KOPT-K1 (cell line): Measurements from ENCODE around the gene IRX1.

ENCODE experiments used
- H3K27ac ChIP-seq: fragments of 200-600 bp; sonication (generic); 2 replicates; pipeline ENCODE4 v1.5.1; 2016; ENCODE audit warnings: antibody characterized with exemption, mild to moderate bottlenecking, low read depth, low read length; ENCODE audit not compliant: poor library complexity, severe bottlenecking
- H3K36me3 ChIP-seq: fragments of 200-600 bp; sonication (generic); 2 replicates; pipeline ENCODE4 v1.5.1; 2017; ENCODE audit warnings: antibody characterized with exemption, mild to moderate bottlenecking, low read length, moderate library complexity; ENCODE audit not compliant: insufficient read depth
- H3K9me3 ChIP-seq: fragments of 200-600 bp; sonication (generic); 2 replicates; pipeline ENCODE4 v1.5.1; 2017; ENCODE audit warnings: antibody characterized with exemption, low read length, mild to moderate bottlenecking; ENCODE audit not compliant: insufficient read depth, poor library complexity, severe bottlenecking

IRX1 gene

DNA sequence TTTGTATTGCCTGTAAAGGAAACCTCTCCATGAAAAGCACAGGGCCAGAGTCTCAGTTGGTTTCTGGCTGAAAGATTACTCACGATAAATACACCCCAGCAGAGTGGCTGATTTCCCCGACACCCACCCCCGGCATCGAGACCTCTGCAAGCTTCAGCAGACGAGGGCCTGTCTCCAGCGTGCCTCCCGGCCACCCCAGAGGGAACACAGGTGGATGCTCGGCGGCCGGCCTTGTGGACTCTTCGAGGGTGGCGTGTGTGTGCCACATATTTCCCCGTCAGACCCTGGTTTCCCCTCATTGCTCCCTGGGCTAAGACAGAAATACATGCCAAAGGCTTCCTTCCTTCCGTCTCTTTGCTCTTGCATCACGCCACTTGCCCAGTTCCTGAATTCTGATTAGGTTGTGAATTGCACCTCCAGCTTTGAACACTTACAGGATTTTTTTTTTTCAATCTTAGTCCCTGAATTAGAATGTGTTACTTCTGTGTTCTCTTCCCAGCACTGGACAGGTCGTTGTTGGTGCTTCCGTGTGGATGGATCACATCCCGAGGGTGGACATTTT is 13.6 kb downstream of the IRX1 start:
- Histone ChIP-seq H3K36me3 (no peaks in the 10 kb centered on the region), H3K9me3 (peaks cover 28% of the 10 kb centered on the region), H3K27ac (no peak overlapping the region)

DNA sequence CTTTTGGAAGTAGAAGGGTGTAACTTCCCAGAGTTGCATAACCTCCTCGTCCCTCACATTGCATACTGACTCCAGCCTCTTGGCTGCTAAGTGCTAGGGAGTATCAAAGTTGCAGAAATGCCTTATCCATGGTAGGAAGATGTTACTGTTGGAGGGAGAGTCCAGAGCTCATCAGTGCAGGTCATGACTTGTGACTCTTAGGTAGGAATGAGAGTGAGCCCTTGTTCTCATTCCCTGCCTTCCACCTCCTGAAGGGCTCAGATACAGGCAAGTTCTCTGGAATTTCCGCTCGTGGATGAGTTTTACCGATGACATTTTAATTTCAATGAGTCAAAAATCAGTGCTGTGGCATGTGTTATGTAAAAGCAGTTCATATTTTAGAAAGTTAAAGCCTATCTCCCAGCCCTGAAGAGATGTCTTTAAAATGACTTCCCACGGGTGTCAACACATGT is 17.0 kb downstream of the IRX1 start:
- no peaks in the 10 kb centered on the region for H3K9me3 ChIP-seq
- no peaks in the 10 kb centered on the region for H3K36me3 ChIP-seq
- no peak overlapping the region for H3K27ac ChIP-seq

DNA sequence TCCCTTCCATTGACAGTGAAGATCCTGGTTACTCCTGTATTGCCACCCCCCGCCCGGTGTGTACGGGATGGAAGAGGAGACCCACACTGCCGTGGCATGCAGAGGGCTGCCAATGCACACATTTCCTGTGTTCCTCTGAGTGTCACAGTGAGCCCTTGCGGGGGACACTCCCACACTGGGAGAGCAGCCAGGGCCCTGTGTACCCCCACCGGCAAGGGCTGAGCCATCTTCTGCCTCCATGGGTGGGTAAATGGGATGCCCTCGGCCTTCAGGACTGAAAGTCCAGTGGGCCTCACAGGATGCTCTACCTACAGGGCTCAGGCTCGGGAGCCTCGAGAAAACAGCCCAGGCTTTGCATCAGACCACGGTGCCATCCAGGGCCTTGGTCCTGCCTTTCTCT is 18.1 kb downstream of the IRX1 start:
- H3K27ac ChIP-seq, result no peak overlapping the region
- no peaks in the 10 kb centered on the region for H3K36me3 ChIP-seq

DNA sequence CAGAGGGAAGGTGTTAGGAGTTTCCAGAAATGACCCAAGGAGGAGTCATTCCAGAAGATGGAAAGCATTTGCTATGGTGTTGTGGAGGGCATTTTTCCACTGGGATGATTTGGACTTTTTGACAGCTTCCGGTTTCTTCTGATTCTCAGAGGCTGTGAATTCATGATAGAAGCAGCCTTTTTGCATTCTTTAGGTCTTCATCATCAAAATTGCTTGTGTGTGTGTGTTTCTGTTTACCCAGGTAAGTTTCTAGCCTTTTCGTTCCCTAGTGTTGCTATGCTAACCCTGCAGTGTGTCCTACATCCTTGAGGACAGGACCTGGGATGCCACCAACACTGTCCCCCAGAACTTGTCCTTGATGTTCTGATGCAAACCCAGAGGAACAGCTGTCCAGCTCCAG is 19.6 kb downstream of the IRX1 start:
- H3K27ac ChIP-seq, result no peak overlapping the region

More for the DNA sequence above, 18.1 kb downstream of the IRX1 start:
- H3K9me3 ChIP-seq, result no peaks in the 10 kb centered on the region

DNA sequence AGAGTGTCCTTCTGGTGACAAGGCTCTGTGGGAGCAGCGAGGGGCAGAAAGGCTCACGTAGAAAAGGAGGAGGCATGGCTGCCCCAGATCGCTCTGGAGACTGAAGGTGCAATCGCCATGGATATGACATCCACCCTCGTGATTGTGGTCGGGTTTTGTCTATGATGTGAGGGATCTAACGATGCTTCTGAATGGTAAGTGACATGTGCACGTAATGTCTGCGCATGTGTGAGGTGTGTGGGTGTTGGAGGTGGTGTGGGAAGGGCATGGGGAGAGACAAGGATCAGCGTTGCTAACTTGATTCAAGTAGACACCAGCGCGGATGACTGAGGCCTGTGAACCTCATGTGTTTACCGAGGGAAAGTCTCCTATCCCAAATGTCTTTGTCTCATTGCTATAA is 20.2 kb downstream of the IRX1 start:
- no peaks in the 10 kb centered on the region for H3K36me3 ChIP-seq
- no peak overlapping the region for H3K27ac ChIP-seq

More for the DNA sequence above, 19.6 kb downstream of the IRX1 start:
- Histone ChIP-seq H3K9me3 (no peaks in the 10 kb centered on the region), H3K36me3 (no peaks in the 10 kb centered on the region)

DNA sequence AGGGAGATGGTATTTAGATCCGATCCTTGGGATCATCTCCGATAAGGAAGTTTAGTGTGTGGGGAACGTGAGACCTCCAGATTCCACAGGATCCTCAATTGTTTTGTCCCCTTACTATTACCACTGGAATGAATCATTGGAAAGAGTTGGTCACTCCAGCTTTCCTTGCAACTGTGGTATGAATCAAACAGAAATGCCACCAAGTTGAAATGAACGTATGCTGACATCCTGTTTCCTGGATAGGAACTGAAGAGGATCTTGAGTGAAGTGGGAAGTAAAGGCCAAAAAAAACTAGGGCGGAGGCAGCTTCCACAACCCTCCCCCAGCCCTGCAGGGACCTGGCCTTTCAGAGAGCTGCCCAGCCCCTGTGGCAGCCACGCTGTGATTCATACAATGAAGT is 23.9 kb downstream of the IRX1 start:
- Histone ChIP-seq H3K27ac (no peak overlapping the region), H3K36me3 (no peaks in the 10 kb centered on the region), H3K9me3 (no peaks in the 10 kb centered on the region)

More for the DNA sequence above, 20.2 kb downstream of the IRX1 start:
- H3K9me3 ChIP-seq, result no peaks in the 10 kb centered on the region

DNA sequence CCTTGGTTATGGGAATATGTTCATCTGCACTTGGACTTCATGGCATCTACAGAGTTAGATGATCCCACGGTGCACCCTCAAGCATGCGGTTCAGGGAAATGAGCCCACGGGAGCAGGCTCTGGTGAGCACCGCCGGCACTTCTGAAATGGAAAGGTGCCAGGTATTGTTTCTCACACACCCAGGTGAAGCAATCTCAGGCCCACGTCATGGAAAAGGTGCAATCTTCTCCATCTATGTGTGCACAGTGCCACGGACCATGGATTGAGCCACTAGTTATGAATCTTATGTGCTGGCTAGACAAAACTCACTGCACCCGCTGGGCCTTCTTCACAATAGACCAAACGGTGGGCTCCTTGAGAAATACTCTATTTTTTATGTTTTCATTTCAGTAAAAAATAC is 27.3 kb downstream of the IRX1 start:
- H3K9me3 ChIP-seq, result no peaks in the 10 kb centered on the region
- no peaks in the 10 kb centered on the region for H3K36me3 ChIP-seq
- no peak overlapping the region for H3K27ac ChIP-seq

DNA sequence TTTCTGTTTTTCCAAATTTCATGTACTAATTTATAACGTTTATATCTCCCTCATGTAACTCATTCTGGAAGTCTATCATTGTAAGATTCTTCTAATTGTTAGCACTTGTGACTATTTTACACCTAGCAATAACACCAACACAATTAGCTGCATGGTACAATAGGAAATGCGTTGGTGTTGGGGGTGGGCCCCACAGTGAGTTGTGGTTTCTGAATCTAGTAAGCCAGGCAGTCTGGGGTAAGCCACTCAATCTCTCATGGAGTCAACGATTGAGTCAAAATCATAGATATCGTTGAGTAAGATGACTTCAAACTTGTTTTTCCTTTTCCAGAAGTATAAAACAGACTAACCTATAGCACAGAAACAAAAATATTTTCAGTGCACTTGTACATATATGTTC is 30.0 kb downstream of the IRX1 start:
- no peaks in the 10 kb centered on the region for H3K36me3 ChIP-seq
- no peaks in the 10 kb centered on the region for H3K9me3 ChIP-seq
- H3K27ac ChIP-seq, result no peak overlapping the region

DNA sequence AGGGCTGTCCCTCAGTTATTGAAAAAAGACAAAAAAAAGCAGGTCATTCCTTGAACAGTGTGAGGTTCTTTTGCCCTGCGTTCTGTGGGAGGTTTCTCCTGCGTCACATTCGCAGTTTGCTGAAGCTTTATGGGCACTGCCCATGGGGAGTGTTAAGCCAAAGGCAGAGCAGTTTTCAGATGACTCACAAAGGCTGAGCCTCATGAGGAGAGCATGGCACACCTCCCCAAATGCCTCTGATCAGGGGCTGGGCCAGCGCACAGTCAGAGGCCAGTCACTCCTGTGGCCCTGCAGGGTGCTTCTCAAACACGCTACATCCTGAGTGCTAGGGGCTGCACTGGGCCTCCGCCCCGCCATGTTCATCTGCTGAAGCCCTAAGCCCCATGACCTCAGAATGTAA is 38.4 kb downstream of the IRX1 start:
- Histone ChIP-seq H3K36me3 (no peaks in the 10 kb centered on the region), H3K27ac (no peak overlapping the region)

DNA sequence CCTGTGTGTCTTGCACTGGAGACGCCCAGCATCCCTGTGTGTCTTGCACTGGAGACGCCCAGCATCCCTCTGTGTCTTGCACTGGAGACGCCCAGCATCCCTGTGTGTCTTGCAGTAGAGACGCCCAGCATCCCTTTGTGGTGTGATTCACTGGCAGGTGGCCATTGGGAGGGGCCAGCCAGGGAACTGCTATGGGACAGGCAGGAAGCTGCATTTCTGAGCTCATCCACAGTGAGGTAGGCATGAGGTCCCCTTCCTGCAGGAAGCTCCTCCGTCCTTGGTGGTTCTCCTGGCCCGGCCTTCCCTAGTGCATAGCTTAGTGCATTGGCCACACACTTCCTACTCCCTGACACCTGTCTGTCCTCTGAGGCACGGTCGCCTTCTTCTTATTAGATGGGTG is 43.5 kb downstream of the IRX1 start:
- Histone ChIP-seq H3K27ac (no peak overlapping the region), H3K9me3 (no peaks in the 10 kb centered on the region), H3K36me3 (no peaks in the 10 kb centered on the region)

More for the DNA sequence above, 38.4 kb downstream of the IRX1 start:
- no peaks in the 10 kb centered on the region for H3K9me3 ChIP-seq

DNA sequence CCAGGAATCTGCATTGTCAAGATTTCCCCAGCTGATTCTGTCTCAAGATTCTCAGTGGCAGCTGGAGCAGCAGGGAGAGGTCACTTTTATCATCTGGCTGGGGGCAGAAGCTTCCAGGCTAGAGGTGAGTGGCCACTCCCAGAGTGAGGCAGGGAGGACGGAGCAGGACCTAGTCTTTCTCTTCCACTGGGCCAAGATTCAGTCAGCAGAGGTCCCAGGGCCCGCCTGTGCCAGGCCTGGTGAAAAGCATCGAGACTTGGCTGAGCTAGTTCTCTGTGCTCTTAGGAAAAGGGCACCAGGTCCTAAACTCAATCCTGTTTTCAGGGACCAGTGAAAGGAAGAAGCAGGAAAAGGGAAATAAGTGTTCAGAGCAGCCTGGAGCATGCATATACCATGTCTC is 46.6 kb downstream of the IRX1 start:
- Histone ChIP-seq H3K36me3 (no peaks in the 10 kb centered on the region), H3K9me3 (no peaks in the 10 kb centered on the region), H3K27ac (no peak overlapping the region)

DNA sequence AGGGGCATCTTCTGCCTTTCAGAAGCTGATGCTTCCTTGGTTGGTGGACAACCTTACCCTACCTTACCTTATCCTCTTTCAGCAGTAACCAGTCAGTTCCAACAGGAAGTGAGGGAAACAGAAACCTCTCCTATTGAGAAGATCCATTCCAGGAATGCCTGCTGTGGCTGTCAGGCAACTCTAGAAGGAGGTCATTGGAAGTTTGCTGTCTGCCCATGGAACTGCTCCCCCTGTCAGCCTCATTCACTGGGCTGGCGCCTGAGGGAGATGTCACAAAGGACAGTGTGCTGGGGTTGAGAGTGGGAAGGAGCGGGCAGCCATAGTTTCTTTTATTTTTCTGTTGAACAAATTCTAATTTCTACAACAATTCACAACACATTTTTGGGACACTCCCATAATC is 54.7 kb downstream of the IRX1 start:
- Histone ChIP-seq H3K27ac (no peak overlapping the region), H3K36me3 (no peaks in the 10 kb centered on the region), H3K9me3 (no peaks in the 10 kb centered on the region)

DNA sequence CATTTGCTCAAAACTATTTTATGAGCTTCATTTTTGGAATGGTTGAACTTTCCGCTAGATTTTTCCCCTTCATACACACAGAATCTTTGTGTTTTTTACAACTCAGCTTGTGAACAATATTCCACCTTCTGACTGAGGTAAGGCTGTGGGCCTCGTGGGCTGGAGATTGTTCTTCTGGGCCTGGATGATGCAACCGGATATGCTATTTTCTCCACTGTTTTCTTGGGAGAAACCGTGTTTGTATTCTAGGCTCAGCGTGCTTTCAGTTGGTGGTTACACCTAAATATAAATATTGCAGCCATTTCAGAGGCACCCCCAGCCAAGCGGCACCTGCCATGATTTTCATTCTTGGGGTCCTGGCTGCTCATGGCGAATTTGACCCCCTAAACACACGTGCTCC is 55.2 kb downstream of the IRX1 start:
- no peaks in the 10 kb centered on the region for H3K36me3 ChIP-seq
- no peak overlapping the region for H3K27ac ChIP-seq
- no peaks in the 10 kb centered on the region for H3K9me3 ChIP-seq
